ENCODE measurements around the gene ADCY2. TPM values are rescaled to one million over a fixed set of nuclear protein-coding genes. Genes with fewer than 3 reads are reported as not detected.
A peak's percentile ranks its signal among the peaks of the same experiment; 100 is the strongest.

Gene ADCY2
- total RNA-seq, 1 donor from 2014 or later = 1.5 TPM

DNA sequence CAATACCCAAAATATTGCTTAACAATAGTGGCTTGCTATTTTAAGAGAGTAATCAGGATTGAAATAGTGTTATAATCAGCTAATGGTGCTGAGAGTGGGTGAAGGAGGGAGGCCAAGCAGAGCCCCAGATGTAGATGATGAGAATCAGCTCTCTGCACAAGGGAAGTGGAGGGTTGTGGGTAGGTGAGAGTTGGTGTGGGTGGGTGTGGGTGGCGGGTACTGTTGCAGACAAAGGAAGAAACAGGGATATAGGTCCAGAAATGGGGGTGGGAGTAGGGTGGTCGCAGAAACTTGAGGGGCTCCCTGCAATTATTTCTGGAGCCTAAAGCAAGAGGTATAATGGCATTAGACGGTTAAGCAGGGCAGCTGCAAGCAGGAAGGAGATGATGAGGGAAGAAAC is 7.4 kb upstream of the ADCY2 start:
- Mint-ChIP-seq H3K27me3 (ENCODE audit: unreplicated experiment) (no peaks in the 10 kb centered on the region), H3K9me3 (ENCODE audit: unreplicated experiment) (no peaks in the 10 kb centered on the region), H3K36me3 (ENCODE audit: low read depth, unreplicated experiment) (no peaks in the 10 kb centered on the region), H3K4me1 (ENCODE audit: unreplicated experiment) (peaks cover 3% of the 10 kb centered on the region), H3K4me3 (ENCODE audit: unreplicated experiment) (no peak overlapping the region), H3K27ac (ENCODE audit: unreplicated experiment) (no peak overlapping the region)
- DNase-seq (ENCODE audit: low spot score) = no peak
- TF ChIP-seq, protein P1, sequence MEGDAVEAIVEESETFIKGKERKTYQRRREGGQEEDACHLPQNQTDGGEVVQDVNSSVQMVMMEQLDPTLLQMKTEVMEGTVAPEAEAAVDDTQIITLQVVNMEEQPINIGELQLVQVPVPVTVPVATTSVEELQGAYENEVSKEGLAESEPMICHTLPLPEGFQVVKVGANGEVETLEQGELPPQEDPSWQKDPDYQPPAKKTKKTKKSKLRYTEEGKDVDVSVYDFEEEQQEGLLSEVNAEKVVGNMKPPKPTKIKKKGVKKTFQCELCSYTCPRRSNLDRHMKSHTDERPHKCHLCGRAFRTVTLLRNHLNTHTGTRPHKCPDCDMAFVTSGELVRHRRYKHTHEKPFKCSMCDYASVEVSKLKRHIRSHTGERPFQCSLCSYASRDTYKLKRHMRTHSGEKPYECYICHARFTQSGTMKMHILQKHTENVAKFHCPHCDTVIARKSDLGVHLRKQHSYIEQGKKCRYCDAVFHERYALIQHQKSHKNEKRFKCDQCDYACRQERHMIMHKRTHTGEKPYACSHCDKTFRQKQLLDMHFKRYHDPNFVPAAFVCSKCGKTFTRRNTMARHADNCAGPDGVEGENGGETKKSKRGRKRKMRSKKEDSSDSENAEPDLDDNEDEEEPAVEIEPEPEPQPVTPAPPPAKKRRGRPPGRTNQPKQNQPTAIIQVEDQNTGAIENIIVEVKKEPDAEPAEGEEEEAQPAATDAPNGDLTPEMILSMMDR (IDR thresholded peaks at IDR 0.05; ENCODE audit: unreplicated experiment) = no peak

DNA sequence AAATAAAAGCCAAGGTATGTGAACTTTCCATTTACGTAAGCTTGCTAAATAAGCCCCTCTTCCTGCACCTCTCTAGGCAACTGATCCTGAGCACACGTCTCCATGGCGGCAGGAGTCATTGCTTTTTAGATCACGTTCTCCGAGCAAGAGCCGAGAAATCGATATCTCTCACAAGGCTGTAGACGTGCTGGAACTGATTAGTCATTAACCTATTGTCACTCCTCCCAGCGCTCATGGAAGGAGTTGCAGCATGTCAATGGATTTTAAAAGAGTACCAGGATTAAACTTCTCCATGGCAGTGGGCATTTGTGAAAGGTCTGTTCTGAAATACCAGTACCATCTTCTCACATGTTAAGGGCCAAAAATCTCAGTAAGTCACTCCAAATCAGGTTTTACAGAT is 4.7 kb upstream of the ADCY2 start:
- DNase-seq (ENCODE audit: low spot score) = no peak
- Mint-ChIP-seq H3K4me3 (ENCODE audit: unreplicated experiment) (no peak overlapping the region), H3K4me1 (ENCODE audit: unreplicated experiment) (peaks cover 7% of the 10 kb centered on the region), H3K27me3 (ENCODE audit: unreplicated experiment) (peaks cover 2% of the 10 kb centered on the region), H3K9me3 (ENCODE audit: unreplicated experiment) (no peaks in the 10 kb centered on the region), H3K27ac (ENCODE audit: unreplicated experiment) (no peak overlapping the region), H3K36me3 (ENCODE audit: low read depth, unreplicated experiment) (no peaks in the 10 kb centered on the region)
- TF ChIP-seq, protein P1 (IDR thresholded peaks at IDR 0.05; ENCODE audit: unreplicated experiment) = no peak

DNA sequence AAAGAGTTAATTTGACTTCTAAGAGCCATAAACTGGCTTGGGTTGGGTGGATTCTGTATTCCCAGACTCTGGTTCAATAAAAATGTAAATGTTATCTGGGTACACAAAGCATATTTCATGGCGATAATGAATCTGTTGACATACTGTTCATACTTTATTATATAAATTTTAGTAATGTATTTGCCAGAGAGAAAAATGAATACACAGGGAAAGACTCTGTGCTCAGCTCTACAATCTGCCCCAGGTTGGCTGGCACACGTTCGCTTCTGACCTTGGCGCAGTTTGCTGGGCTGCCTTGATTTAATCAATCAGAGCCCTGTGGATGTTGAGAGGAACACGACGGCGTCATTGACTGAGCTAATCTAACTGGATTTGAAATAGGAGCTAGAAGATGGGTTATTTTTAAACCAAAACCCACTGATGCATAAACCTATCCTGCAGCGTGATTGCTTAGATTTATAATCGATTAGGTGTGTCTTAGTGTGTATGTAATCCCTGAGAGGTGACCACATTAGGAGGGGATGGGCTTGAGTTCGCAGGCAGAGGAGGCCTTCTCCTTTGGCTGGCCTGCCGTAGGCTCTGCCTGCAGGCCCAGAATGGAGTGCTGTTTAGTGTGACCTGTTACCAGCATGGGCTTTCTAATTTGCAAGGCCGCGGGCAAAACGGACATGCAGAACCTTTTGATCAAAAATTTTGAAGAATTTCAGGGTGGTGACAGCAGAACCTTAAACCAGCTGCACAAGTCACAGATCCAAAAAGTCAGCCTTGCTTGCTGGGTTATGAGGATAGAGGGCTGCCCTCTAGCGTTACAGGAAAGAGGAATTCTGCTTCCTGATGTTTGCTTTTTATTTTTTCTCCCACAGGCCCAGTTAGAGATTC is 3.9 kb upstream of the ADCY2 start:
- peak; percentile 40 for DNase-seq (ENCODE audit: low spot score)
- peaks cover 6% of the 10 kb centered on the region for H3K27me3 Mint-ChIP-seq (ENCODE audit: unreplicated experiment)
- peaks cover 4% of the 10 kb centered on the region for H3K36me3 Mint-ChIP-seq (ENCODE audit: low read depth, unreplicated experiment)
- H3K9me3 Mint-ChIP-seq (ENCODE audit: unreplicated experiment) = no peaks in the 10 kb centered on the region
- H3K4me3 Mint-ChIP-seq (ENCODE audit: unreplicated experiment) = no peak overlapping the region
- TF ChIP-seq, protein P1 (IDR thresholded peaks at IDR 0.05; ENCODE audit: unreplicated experiment) = peak; percentile 38
- H3K4me1 Mint-ChIP-seq (ENCODE audit: unreplicated experiment) = peaks cover 11% of the 10 kb centered on the region
- no peak overlapping the region for H3K27ac Mint-ChIP-seq (ENCODE audit: unreplicated experiment)

DNA sequence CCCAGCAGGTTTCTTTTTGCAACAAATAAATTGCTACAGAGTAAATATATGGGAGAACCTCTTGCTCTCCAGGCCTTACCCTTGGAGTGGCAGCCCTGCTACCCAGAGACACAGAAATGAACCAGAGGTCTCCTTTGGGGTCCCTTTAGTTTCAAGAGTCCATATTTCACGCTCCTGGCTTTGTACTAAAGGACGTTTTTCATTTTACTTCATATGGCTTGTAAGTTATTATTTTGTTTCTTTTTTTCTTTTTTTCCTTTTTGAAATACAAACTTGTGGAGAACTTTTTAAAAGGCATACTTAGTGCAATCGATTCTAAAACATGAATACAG is 3.3 kb upstream of the ADCY2 start:
- Mint-ChIP-seq H3K36me3 (ENCODE audit: low read depth, unreplicated experiment) (peaks cover 4% of the 10 kb centered on the region), H3K27me3 (ENCODE audit: unreplicated experiment) (peaks cover 8% of the 10 kb centered on the region), H3K9me3 (ENCODE audit: unreplicated experiment) (no peaks in the 10 kb centered on the region), H3K27ac (ENCODE audit: unreplicated experiment) (no peak overlapping the region), H3K4me3 (ENCODE audit: unreplicated experiment) (no peak overlapping the region), H3K4me1 (ENCODE audit: unreplicated experiment) (peaks cover 13% of the 10 kb centered on the region)
- TF ChIP-seq, protein P1 (IDR thresholded peaks at IDR 0.05; ENCODE audit: unreplicated experiment) = no peak
- DNase-seq (ENCODE audit: low spot score) = no peak

Measured in endothelial cell (in vitro differentiated cells).